ENCODE measurements around the gene NBR1. TPM values are rescaled to one million over a fixed set of nuclear protein-coding genes. Genes with fewer than 3 reads are reported as not detected.
"Not testable (repeated sequence)": the region's sequence is repeated elsewhere in the genome, so short reads cannot be mapped to it uniquely, and the experiment has no call there.

The NBR1 gene
- total and polyA plus RNA-seq, 2 experiments from 2014 or later = 12.6 to 36.8 TPM

GRCh38 chr17:43231205-43232020 lies 60.4 kb downstream of the NBR1 start:
- not testable (repeated sequence) for H3K27me3 ChIP-seq (ENCODE audit: insufficient read depth); ATAC-seq; H3K27ac ChIP-seq (ENCODE audit: low read depth); H2AFZ ChIP-seq; H3K27ac Mint-ChIP-seq; H3K9me3 Mint-ChIP-seq; H3K4me1 ChIP-seq (ENCODE audit: insufficient read depth); H3K36me3 ChIP-seq (ENCODE audit: insufficient read depth); DNase-seq (ENCODE audit: low spot score); H3K79me2 ChIP-seq (replicated peaks; ENCODE audit: insufficient read depth); H3F3A ChIP-seq (replicated peaks; ENCODE audit: low read depth); H3K4me1 Mint-ChIP-seq; H3K27me3 Mint-ChIP-seq (ENCODE audit: insufficient read depth, low read depth, poor library complexity); H3K36me3 Mint-ChIP-seq (ENCODE audit: low read depth); H4K20me1 ChIP-seq (replicated peaks; ENCODE audit: insufficient read depth); H3K9me2 ChIP-seq (ENCODE audit: insufficient read depth)
- H3K4me3 Mint-ChIP-seq = peak overlapping the region; percentile 56
- Histone ChIP-seq H3K4me3 (peak overlapping the region; percentile 52), H3K4me2 (peak overlapping the region; percentile 84)

GRCh38 chr17:43232021-43232699 lies 61.1 kb downstream of the NBR1 start:
- not testable (repeated sequence) for H2AFZ ChIP-seq; H4K20me1 ChIP-seq (replicated peaks; ENCODE audit: insufficient read depth); H3K79me2 ChIP-seq (replicated peaks; ENCODE audit: insufficient read depth); ATAC-seq; H3K36me3 ChIP-seq (ENCODE audit: insufficient read depth); H3K27me3 ChIP-seq (ENCODE audit: insufficient read depth); H3K9me3 Mint-ChIP-seq; H3K9me2 ChIP-seq (ENCODE audit: insufficient read depth); H3K27ac ChIP-seq (ENCODE audit: low read depth); H3K4me1 Mint-ChIP-seq; H3F3A ChIP-seq (replicated peaks; ENCODE audit: low read depth); H3K36me3 Mint-ChIP-seq (ENCODE audit: low read depth); H3K4me1 ChIP-seq (ENCODE audit: insufficient read depth); H3K27me3 Mint-ChIP-seq (ENCODE audit: insufficient read depth, low read depth, poor library complexity)
- DNase-seq (ENCODE audit: low spot score) = peak; percentile 68
- peak overlapping the region; percentile 52 for H3K4me3 ChIP-seq
- peak overlapping the region; percentile 84 for H3K4me2 ChIP-seq
- H3K4me3 Mint-ChIP-seq = peak overlapping the region; percentile 56
- peak overlapping the region; percentile 2; the same call in 1 of the 2 replicates for H3K27ac Mint-ChIP-seq

GRCh38 chr17:43233263-43233662 lies 62.2 kb downstream of the NBR1 start:
- H3K27ac Mint-ChIP-seq = peak overlapping the region; percentile 88; the same call in 1 of the 2 replicates
- not testable (repeated sequence) for H3K79me2 ChIP-seq (replicated peaks; ENCODE audit: insufficient read depth); H3K4me2 ChIP-seq; H3K27me3 ChIP-seq (ENCODE audit: insufficient read depth); DNase-seq (ENCODE audit: low spot score); H3K9me3 Mint-ChIP-seq; H3K36me3 ChIP-seq (ENCODE audit: insufficient read depth); H3K4me1 ChIP-seq (ENCODE audit: insufficient read depth); H3K27me3 Mint-ChIP-seq (ENCODE audit: insufficient read depth, low read depth, poor library complexity); H3K4me1 Mint-ChIP-seq; H2AFZ ChIP-seq; ATAC-seq; H3K9me2 ChIP-seq (ENCODE audit: insufficient read depth); H3F3A ChIP-seq (replicated peaks; ENCODE audit: low read depth); H3K4me3 ChIP-seq; H4K20me1 ChIP-seq (replicated peaks; ENCODE audit: insufficient read depth); H3K27ac ChIP-seq (ENCODE audit: low read depth); H3K36me3 Mint-ChIP-seq (ENCODE audit: low read depth)
- H3K4me3 Mint-ChIP-seq = peak overlapping the region; percentile 56

GRCh38 chr17:43233877-43234276 lies 62.9 kb downstream of the NBR1 start, which contains the start of gene RNU2-1:
Gene RNU2-1, minus strand, starts transcription at chr17:43233977.
- Mint-ChIP-seq H3K27ac (peak within 1 kb of the TSS; percentile 88; the same call in 1 of the 2 replicates), H3K4me3 (peak within 1 kb of the TSS; percentile 56)
- H4K20me1 ChIP-seq (replicated peaks; ENCODE audit: insufficient read depth); H3K27ac ChIP-seq (ENCODE audit: low read depth); DNase-seq (ENCODE audit: low spot score); H3K27me3 ChIP-seq (ENCODE audit: insufficient read depth); H3K4me3 ChIP-seq; H3K4me1 ChIP-seq (ENCODE audit: insufficient read depth); H3F3A ChIP-seq (replicated peaks; ENCODE audit: low read depth); ATAC-seq; H2AFZ ChIP-seq; H3K4me2 ChIP-seq; H3K9me2 ChIP-seq (ENCODE audit: insufficient read depth); H3K36me3 Mint-ChIP-seq (ENCODE audit: low read depth); H3K79me2 ChIP-seq (replicated peaks; ENCODE audit: insufficient read depth); H3K36me3 ChIP-seq (ENCODE audit: insufficient read depth); H3K9me3 Mint-ChIP-seq; H3K4me1 Mint-ChIP-seq; H3K27me3 Mint-ChIP-seq (ENCODE audit: insufficient read depth, low read depth, poor library complexity): not testable (repeated sequence)

- not testable (repeated sequence) for H3K4me3 Mint-ChIP-seq; H3K27me3 Mint-ChIP-seq (ENCODE audit: insufficient read depth, low read depth, poor library complexity)
These were observed 68.6 kb downstream of the NBR1 start for GRCh38 chr17:43239597-43239996.

GRCh38 chr17:43240596-43241352 lies 69.8 kb downstream of the NBR1 start:
- not testable (repeated sequence) for H3K36me3 ChIP-seq (ENCODE audit: insufficient read depth); H3K4me1 ChIP-seq (ENCODE audit: insufficient read depth); H3K36me3 Mint-ChIP-seq (ENCODE audit: low read depth); H3K9me3 Mint-ChIP-seq; H3K4me1 Mint-ChIP-seq; H2AFZ ChIP-seq; H3K4me2 ChIP-seq; H3K9me2 ChIP-seq (ENCODE audit: insufficient read depth); DNase-seq (ENCODE audit: low spot score); H3K27ac Mint-ChIP-seq; H3K27me3 Mint-ChIP-seq (ENCODE audit: insufficient read depth, low read depth, poor library complexity); H3K79me2 ChIP-seq (replicated peaks; ENCODE audit: insufficient read depth); H3K4me3 ChIP-seq; H3K4me3 Mint-ChIP-seq; H4K20me1 ChIP-seq (replicated peaks; ENCODE audit: insufficient read depth); H3K27me3 ChIP-seq (ENCODE audit: insufficient read depth); H3F3A ChIP-seq (replicated peaks; ENCODE audit: low read depth); H3K27ac ChIP-seq (ENCODE audit: low read depth)
- peak; percentile 71 for ATAC-seq

More at GRCh38 chr17:43239597-43239996, 68.6 kb downstream of the NBR1 start:
- not testable (repeated sequence) for H3F3A ChIP-seq (replicated peaks; ENCODE audit: low read depth); H3K4me1 Mint-ChIP-seq; H2AFZ ChIP-seq; H4K20me1 ChIP-seq (replicated peaks; ENCODE audit: insufficient read depth); H3K9me3 Mint-ChIP-seq; H3K4me2 ChIP-seq; H3K27me3 ChIP-seq (ENCODE audit: insufficient read depth); H3K36me3 Mint-ChIP-seq (ENCODE audit: low read depth); H3K36me3 ChIP-seq (ENCODE audit: insufficient read depth); H3K9me2 ChIP-seq (ENCODE audit: insufficient read depth); H3K27ac Mint-ChIP-seq; ATAC-seq; H3K4me1 ChIP-seq (ENCODE audit: insufficient read depth); H3K27ac ChIP-seq (ENCODE audit: low read depth); H3K4me3 ChIP-seq; DNase-seq (ENCODE audit: low spot score); H3K79me2 ChIP-seq (replicated peaks; ENCODE audit: insufficient read depth)

Data from GM23338 (cell line).